ENCODE results near the gene HRG. TPM values are rescaled to one million over a fixed set of nuclear protein-coding genes. Genes with fewer than 3 reads are reported as not detected.
"Not testable (repeated sequence)": the region's sequence is repeated elsewhere in the genome, so short reads cannot be mapped to it uniquely, and the experiment has no call there.

The HRG gene
- total RNA-seq, 1 donor from 2014 or later = not detected

DNA sequence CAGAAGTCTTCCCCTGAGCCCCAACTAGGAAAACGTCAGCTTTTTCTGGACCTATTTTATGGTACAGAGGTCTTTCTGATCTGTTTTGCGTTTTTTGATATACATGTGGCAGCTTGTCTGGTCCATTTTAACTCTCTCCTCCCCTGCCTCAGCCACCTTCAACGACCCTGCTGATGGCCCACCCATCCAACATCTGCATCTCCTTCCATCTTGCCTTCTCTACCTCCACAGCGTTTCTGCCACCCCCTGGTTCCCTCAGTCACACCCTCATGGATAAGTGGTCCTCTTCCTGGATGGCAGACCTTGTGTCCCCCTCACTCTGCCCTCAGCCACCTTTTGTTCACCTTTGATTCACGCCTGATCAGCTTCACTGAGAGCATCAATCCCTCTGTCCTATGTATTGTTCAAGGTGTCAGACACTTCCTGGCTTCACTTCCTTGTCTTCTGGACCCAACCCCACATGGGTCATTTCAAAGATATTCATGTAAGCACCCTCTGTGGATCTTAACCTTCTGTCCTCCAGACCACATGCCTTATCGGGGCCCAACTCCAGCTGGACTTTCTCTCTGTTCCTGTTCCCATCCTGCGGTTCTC, 39.5 kb upstream of the HRG start:
- no peak for DNase-seq (ENCODE audit: low spot score)
- Mint-ChIP-seq H3K9me3 (no peaks in the 10 kb centered on the region), H3K27ac (no peak overlapping the region), H3K4me3 (ENCODE audit: low read depth) (no peak overlapping the region), H3K4me1 (ENCODE audit: low read depth) (no peaks in the 10 kb centered on the region), H3K27me3 (ENCODE audit: low read depth) (peaks cover 24% of the 10 kb centered on the region), H3K36me3 (ENCODE audit: low read depth) (no peaks in the 10 kb centered on the region)
- intact Hi-C loops (cut with micrococcal nuclease) = no loop called here

DNA sequence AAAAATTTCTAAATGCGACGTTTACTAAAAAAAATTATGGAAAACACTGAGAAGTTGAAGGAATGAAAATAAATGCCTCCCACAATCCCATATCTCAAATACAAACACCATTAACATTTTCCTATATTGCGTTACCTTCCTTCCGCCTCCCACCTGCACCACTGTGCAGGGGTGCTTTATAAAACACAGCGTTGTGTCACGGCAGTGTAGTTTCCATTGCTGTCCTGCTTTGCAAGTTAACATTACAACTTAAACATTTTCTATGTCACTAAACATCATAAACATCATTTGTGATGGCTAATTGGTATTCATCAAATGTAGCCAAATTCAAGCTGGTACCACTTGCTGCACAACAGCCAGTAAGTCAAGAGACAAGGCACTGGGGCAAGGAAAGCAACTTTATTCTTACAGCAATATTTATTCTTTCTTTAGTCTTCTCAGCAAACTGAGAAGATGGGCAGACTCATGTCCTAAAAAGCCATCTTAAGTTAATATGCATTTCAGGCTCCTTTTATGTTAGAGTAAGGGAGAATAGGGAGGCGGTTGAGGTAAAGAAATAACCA, 37.9 kb upstream of the HRG start:
- Mint-ChIP-seq H3K4me3 (ENCODE audit: low read depth) (no peak overlapping the region), H3K36me3 (ENCODE audit: low read depth) (no peaks in the 10 kb centered on the region), H3K27me3 (ENCODE audit: low read depth) (peaks cover 16% of the 10 kb centered on the region), H3K9me3 (no peaks in the 10 kb centered on the region), H3K4me1 (ENCODE audit: low read depth) (no peaks in the 10 kb centered on the region), H3K27ac (no peak overlapping the region)
- intact Hi-C loops (cut with micrococcal nuclease) = no loop called here
- DNase-seq (ENCODE audit: low spot score) = no peak

DNA sequence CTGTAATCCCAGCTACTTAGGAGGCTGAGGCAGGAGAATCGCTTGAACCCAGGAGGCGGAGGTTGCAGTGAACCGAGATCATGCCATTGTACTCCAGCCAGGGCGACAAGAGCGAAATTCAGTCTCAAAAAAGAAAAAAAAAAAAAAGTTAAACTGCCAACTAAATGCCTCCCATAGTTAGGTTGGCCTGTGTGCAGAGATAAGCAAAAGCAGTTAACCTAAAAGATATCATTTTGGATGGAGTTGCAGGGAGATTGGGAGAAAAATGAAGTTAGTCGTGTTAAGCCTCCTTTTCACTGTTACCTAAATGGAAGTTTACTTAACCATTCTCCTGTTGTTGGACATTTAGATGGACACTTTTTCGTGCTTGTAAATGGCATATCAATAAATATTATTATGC, 37.1 kb upstream of the HRG start:
- H3K4me3 Mint-ChIP-seq (ENCODE audit: low read depth) = no peak overlapping the region
- intact Hi-C loops (cut with micrococcal nuclease) = no loop called here
- H3K27ac Mint-ChIP-seq = no peak overlapping the region
- H3K36me3 Mint-ChIP-seq (ENCODE audit: low read depth) = no peaks in the 10 kb centered on the region
- H3K9me3 Mint-ChIP-seq = no peaks in the 10 kb centered on the region
- H3K27me3 Mint-ChIP-seq (ENCODE audit: low read depth) = peaks cover 13% of the 10 kb centered on the region
- DNase-seq (ENCODE audit: low spot score) = no peak
- no peaks in the 10 kb centered on the region for H3K4me1 Mint-ChIP-seq (ENCODE audit: low read depth)

DNA sequence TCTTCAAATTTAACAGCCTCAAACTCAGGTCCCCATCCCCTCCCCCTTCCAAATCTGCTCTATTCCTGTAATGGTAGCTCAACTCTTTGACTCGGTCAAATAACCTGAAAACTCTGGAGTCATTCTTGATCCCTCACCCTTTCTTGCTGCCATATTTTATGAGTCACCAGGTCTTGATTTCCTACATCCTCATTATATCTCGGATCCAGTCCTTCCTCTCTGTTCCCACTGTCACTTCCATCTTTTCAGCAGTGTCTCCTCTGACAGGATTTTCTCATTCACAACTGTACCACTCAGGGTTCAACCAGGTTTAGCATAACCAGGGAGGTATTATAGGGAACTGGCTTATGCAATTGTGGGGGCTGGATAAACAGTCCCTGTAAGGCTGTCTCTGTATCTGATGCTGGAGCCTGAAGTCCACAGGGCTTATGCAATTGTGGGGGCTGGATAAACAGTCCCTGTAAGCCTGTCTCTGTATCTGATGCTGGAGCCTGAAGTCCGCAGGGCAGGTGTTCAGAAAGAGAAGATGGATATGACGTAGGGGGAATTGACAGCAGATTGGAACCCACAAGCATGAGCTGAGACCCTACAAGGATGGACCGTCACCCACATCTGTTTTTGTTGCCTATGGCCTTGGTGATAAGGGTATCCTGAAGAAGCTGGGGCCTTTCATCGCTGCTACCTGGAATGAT, 34.7 kb upstream of the HRG start:
- Mint-ChIP-seq H3K27me3 (ENCODE audit: low read depth) (peaks cover 25% of the 10 kb centered on the region), H3K9me3 (no peaks in the 10 kb centered on the region), H3K4me1 (ENCODE audit: low read depth) (no peaks in the 10 kb centered on the region), H3K36me3 (ENCODE audit: low read depth) (no peaks in the 10 kb centered on the region), H3K27ac (no peak overlapping the region), H3K4me3 (ENCODE audit: low read depth) (no peak overlapping the region)
- DNase-seq (ENCODE audit: low spot score) = no peak
- intact Hi-C loops (cut with micrococcal nuclease) = no loop called here

DNA sequence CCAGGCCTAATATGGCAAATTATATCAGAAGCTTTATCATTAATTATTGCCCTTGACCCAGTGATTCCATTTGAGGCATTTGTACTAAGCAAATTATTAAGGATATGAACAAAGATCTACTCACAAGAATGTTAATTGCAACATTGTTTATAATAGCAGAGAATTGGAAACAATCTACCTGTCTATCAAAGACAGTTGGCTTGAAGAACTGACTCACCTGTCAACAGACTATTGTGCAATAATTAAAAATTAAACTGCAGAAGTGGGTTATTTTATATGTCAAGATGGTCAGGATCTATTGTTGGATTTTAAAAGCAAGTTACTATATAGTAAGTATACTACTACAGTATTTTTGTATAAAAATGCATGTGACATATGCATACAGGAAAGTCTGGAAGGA, 32.3 kb upstream of the HRG start:
- Mint-ChIP-seq H3K4me1 (ENCODE audit: low read depth) (no peaks in the 10 kb centered on the region), H3K9me3 (no peaks in the 10 kb centered on the region), H3K4me3 (ENCODE audit: low read depth) (no peak overlapping the region), H3K36me3 (ENCODE audit: low read depth) (no peaks in the 10 kb centered on the region), H3K27me3 (ENCODE audit: low read depth) (peaks cover 25% of the 10 kb centered on the region), H3K27ac (no peak overlapping the region)
- intact Hi-C loops (cut with micrococcal nuclease) = no loop called here
- DNase-seq (ENCODE audit: low spot score) = no peak

DNA sequence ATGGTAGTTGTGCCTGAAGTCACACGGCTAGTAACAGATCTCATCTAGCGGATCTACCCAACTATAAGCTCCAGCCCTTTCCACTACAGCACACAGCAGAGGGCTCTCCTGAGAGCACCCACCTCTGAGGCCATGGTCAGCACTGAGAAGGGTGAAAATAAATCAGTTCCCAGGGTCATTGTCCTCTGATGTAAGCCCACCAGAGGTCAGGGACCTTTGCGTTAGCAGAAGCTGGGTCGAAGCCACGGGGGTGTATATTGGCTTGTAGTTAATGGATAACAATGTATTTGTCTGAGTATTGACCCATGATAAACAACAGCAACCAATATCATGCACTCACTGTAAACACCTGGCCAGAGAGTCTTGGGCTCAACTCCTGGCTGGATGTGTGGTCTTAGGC, 31.6 kb upstream of the HRG start:
- intact Hi-C loops (cut with micrococcal nuclease); H3K4me3 Mint-ChIP-seq (ENCODE audit: low read depth); H3K27ac Mint-ChIP-seq; H3K4me1 Mint-ChIP-seq (ENCODE audit: low read depth); H3K36me3 Mint-ChIP-seq (ENCODE audit: low read depth); DNase-seq (ENCODE audit: low spot score); H3K9me3 Mint-ChIP-seq: not testable (repeated sequence)
- H3K27me3 Mint-ChIP-seq (ENCODE audit: low read depth) = peaks cover 25% of the 10 kb centered on the region

DNA sequence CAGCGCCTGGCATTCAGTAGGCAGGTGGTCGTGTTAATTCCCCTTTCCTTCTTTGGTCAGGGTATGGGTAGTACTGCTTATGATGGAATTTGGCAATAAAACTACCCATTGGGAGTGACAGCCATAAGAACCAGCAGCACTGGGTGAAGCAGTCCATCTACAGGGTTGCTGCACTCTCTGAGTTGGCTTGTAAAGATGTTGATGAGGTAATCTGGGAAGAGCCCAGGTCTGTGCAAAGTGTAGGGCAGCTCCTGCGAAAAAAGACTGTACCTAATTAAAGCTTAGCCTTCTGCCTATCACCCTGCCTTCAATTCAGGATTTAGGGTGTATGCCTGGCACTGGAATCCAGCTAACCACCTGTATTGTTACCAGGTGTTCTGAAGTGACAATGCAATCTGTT, 30.3 kb upstream of the HRG start:
- intact Hi-C loops (cut with micrococcal nuclease) = no loop called here
- H3K4me1 Mint-ChIP-seq (ENCODE audit: low read depth) = no peaks in the 10 kb centered on the region
- H3K36me3 Mint-ChIP-seq (ENCODE audit: low read depth) = no peaks in the 10 kb centered on the region

DNA sequence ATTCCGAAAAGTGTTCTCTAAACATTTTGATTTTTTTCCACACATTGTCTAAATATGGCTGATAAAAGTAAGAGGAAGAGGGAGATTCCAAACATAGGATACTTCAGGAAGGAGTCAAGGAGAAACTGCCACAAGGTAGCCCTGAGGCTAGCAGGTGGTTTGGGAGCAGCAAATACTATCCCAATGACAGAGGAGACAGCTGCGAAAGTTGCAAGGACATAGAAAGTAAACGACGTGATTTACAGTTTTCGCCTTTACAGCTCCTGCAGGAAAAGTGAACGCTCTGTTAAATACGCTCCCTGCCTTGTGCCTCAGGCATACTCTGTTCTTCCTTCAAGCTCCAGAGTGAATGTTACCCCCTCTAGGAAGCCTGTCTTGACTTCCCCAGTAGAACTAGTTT, 29.3 kb upstream of the HRG start:
- Mint-ChIP-seq H3K27ac (no peak overlapping the region), H3K9me3 (no peaks in the 10 kb centered on the region), H3K4me3 (ENCODE audit: low read depth) (no peak overlapping the region), H3K27me3 (ENCODE audit: low read depth) (peaks cover 15% of the 10 kb centered on the region), H3K4me1 (ENCODE audit: low read depth) (no peaks in the 10 kb centered on the region), H3K36me3 (ENCODE audit: low read depth) (no peaks in the 10 kb centered on the region)
- intact Hi-C loops (cut with micrococcal nuclease) = no loop called here
- no peak for DNase-seq (ENCODE audit: low spot score)

More for the DNA sequence above, 30.3 kb upstream of the HRG start:
- Mint-ChIP-seq H3K27ac (no peak overlapping the region), H3K27me3 (ENCODE audit: low read depth) (peaks cover 20% of the 10 kb centered on the region), H3K4me3 (ENCODE audit: low read depth) (no peak overlapping the region), H3K9me3 (no peaks in the 10 kb centered on the region)
- no peak for DNase-seq (ENCODE audit: low spot score)

DNA sequence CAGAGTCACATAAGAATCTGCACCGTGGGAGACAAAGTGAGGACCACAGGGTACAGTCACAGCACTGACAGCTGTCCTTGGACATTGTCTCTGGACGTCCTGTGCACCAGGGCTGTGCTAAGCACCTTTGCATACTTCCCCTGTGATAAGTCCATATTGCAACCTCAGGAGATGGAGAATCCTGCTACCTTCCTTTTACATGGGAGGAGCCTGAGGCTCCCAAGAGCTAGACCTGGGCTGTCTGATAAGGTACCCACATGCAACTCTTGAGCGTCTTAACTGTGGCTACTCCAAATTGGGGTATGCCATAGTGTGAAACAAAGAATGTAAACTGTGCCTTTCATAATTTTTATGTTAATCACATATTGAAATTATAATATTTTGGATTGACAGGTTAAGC, 28.1 kb upstream of the HRG start:
- intact Hi-C loops (cut with micrococcal nuclease) = no loop called here

DNA sequence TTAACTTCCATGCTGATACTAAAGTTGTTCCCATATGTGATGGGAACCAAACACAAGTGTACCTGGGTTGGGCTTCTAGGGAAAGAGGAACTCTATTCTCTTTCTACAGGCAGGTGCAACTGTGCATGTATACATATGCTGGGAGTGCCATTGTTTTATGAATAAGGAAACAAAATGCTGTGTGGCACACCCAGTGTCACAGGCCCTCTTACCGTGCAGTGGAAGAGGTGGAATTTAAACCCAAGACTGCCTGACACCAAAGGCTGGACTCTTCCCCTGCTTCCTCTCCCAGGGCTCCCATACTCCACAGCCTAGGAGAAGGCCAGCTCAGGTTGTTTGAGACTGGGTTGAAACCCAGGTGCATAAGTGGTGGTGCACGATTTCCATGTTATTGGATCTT, 27.6 kb upstream of the HRG start:
- Mint-ChIP-seq H3K9me3 (no peaks in the 10 kb centered on the region), H3K36me3 (ENCODE audit: low read depth) (no peaks in the 10 kb centered on the region), H3K4me1 (ENCODE audit: low read depth) (peaks cover 13% of the 10 kb centered on the region), H3K27ac (no peak overlapping the region), H3K4me3 (ENCODE audit: low read depth) (no peak overlapping the region), H3K27me3 (ENCODE audit: low read depth) (peaks cover 15% of the 10 kb centered on the region)
- DNase-seq (ENCODE audit: low spot score) = no peak
- intact Hi-C loops (cut with micrococcal nuclease) = no loop called here

More for the DNA sequence above, 28.1 kb upstream of the HRG start:
- Mint-ChIP-seq H3K4me3 (ENCODE audit: low read depth) (no peak overlapping the region), H3K36me3 (ENCODE audit: low read depth) (no peaks in the 10 kb centered on the region), H3K27me3 (ENCODE audit: low read depth) (peaks cover 15% of the 10 kb centered on the region), H3K4me1 (ENCODE audit: low read depth) (peaks cover 8% of the 10 kb centered on the region), H3K9me3 (no peaks in the 10 kb centered on the region), H3K27ac (no peak overlapping the region)
- no peak for DNase-seq (ENCODE audit: low spot score)

DNA sequence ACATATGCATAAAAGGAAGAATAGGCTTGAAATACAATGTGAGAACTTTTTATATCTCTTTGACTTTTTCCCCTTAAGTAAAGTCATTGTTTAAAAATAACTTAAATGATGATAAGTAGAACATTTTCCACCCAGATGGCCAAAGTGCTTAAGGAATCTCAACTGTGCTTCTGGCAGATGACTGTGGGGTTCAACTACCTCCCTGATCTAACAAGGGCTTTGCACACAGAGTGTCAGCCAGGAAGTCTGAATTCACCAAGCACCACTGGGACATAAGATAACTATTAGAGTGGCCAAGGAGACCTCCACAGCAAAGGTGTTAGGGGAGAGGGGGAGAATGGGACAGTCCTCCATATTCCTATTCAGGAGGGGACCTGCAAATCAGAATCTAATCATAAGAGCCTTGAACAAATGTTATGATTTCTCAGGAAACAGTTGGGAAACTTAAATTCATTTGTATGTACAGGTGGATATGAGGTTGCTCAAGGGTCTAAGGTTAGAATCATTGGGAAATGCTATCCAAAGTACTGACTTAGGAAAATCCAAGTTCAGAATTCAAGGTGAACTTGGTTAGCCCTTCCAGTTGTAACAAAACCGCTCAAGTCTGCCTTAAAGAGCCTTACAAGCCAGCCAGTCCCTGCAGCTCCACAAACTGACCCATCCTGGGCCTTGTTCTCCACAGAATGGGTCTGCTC, 25.9 kb upstream of the HRG start, which contains the start of gene FETUB:
TSS of gene FETUB (plus strand) at position 622 of the 695 bp plus-strand sequence. CDS start at position 684, 62 bp downstream.
- H3K4me3 Mint-ChIP-seq (ENCODE audit: low read depth) = no peak within 1 kb of the TSS
- DNase-seq (ENCODE audit: low spot score) = no peak
- intact Hi-C loops (cut with micrococcal nuclease) = no loop called here
- H3K36me3 Mint-ChIP-seq (ENCODE audit: low read depth) = no peaks in the 10 kb centered on the region
- H3K9me3 Mint-ChIP-seq = no peaks in the 10 kb centered on the region
- H3K4me1 Mint-ChIP-seq (ENCODE audit: low read depth) = peaks cover 19% of the 10 kb centered on the region
- peaks cover 11% of the 10 kb centered on the region for H3K27me3 Mint-ChIP-seq (ENCODE audit: low read depth)
- no peak within 1 kb of the TSS for H3K27ac Mint-ChIP-seq

DNA sequence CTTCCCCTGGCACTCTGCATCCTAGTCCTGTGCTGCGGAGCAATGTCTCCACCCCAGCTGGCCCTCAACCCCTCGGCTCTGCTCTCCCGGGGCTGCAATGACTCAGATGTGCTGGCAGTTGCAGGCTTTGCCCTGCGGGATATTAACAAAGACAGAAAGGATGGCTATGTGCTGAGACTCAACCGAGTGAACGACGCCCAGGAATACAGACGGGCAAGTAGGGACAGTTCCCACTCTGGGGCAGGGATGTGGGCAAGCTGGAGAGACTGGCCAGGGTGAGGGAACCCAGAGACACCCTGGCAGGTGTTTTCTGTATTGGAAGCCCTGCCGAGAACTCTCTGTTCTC, 25.4 kb upstream of the HRG start:
- intact Hi-C loops (cut with micrococcal nuclease) = no loop called here
- DNase-seq (ENCODE audit: low spot score) = no peak
- Mint-ChIP-seq H3K27me3 (ENCODE audit: low read depth) (peaks cover 7% of the 10 kb centered on the region), H3K9me3 (no peaks in the 10 kb centered on the region), H3K4me1 (ENCODE audit: low read depth) (peaks cover 19% of the 10 kb centered on the region), H3K36me3 (ENCODE audit: low read depth) (no peaks in the 10 kb centered on the region), H3K27ac (no peak overlapping the region), H3K4me3 (ENCODE audit: low read depth) (no peak overlapping the region)

DNA sequence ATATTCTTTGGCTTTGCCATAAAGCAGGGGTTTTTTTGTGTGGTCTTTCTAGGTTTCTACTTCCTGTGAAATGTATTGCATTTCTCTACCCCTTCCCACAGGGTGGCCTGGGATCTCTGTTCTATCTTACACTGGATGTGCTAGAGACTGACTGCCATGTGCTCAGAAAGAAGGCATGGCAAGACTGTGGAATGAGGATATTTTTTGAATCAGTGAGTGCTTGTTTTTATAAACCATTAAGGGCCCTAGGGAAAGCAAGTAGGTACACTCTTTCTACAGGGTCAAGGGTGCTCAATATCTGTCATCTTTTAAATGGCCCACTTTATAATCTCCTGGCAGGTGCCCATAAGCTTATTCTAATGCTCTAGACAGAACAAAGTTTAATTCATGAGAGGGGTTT, 24.9 kb upstream of the HRG start:
- H3K27ac Mint-ChIP-seq = no peak overlapping the region
- no peak overlapping the region for H3K4me3 Mint-ChIP-seq (ENCODE audit: low read depth)
- H3K27me3 Mint-ChIP-seq (ENCODE audit: low read depth) = peaks cover 3% of the 10 kb centered on the region
- no peaks in the 10 kb centered on the region for H3K9me3 Mint-ChIP-seq
- intact Hi-C loops (cut with micrococcal nuclease) = no loop called here
- H3K4me1 Mint-ChIP-seq (ENCODE audit: low read depth) = peaks cover 19% of the 10 kb centered on the region
- H3K36me3 Mint-ChIP-seq (ENCODE audit: low read depth) = no peaks in the 10 kb centered on the region
- DNase-seq (ENCODE audit: low spot score) = no peak

Measured in activated T-helper 2 cell treated with anti-CD3 and anti-CD28 coated beads, Interferon-gamma antibody, Interleukin-2, Interleukin-4, amounts not matched to agents 10 μg/mL and 5 μg/mL and 100 μg/mL, durations not matched to agents 14 hours and 24 hours and 36 hours (primary cell).